Adipose tissue (tissue), 3 donors: Measurements from ENCODE around the gene ZCCHC3. TPM values are rescaled to one million over a fixed set of nuclear protein-coding genes. Genes with fewer than 3 reads are reported as not detected.

ENCODE experiments used
- H3K27ac ChIP-seq: one replicate; pipeline ENCODE4 v1.5.1; 2013; ENCODE audit warnings: low read depth, low read length
- WGBS, 3 donors: extraction: QIAGEN DNeasy Blood & Tissue Kit; methylation state at CpG; one replicate each; pipeline ENCODE4 v1.1.7; 2013; 5-methylcytosine and 5-hydroxymethylcytosine counted together
- polyA plus RNA-seq, 3 donors: library from polyadenylated mRNA; stranded (reverse); fragments of 200-250 nt; gene quantifications; one replicate each; pipeline ENCODE4 v1.2.3, GENCODE V29; 2013
- donor health status: healthy with polysubstance abuse.
- donor health status: Bipolar disorder and iron deficiency.
- donor health status: healthy.

The ZCCHC3 gene
- polyA plus RNA-seq, 3 donors = 4.1 to 8.9 (median 7.8) TPM

DNA sequence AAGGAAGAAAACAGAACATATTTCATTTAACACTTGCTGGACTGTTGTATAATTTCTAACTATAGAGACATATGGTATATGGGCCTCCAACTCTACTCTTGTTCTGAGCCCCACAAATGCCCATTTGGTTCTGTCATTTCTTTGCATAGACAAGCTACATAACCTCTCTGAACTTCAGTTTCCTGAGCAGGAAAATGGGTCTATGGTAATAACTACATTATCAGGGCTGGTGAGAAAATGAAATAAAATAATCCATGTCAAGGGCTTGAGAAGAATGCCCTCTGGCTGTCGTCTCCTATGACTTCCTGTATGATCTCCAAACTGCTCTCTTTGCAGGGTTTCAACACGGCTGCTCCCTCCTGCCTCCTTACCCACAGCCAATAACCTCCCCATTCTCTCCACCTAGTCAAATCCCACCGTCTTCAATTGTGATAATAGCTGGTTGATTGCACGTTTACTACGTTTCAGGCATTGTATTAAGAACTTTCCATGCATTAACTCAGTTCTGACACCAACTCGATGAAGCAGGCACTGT lies 12.0 kb downstream of the ZCCHC3 start:
- 8 to 20% (median 10%) methylated on average over 6 of the region's 6 CpGs for WGBS, 3 donors
- no peak overlapping the region for H3K27ac ChIP-seq

DNA sequence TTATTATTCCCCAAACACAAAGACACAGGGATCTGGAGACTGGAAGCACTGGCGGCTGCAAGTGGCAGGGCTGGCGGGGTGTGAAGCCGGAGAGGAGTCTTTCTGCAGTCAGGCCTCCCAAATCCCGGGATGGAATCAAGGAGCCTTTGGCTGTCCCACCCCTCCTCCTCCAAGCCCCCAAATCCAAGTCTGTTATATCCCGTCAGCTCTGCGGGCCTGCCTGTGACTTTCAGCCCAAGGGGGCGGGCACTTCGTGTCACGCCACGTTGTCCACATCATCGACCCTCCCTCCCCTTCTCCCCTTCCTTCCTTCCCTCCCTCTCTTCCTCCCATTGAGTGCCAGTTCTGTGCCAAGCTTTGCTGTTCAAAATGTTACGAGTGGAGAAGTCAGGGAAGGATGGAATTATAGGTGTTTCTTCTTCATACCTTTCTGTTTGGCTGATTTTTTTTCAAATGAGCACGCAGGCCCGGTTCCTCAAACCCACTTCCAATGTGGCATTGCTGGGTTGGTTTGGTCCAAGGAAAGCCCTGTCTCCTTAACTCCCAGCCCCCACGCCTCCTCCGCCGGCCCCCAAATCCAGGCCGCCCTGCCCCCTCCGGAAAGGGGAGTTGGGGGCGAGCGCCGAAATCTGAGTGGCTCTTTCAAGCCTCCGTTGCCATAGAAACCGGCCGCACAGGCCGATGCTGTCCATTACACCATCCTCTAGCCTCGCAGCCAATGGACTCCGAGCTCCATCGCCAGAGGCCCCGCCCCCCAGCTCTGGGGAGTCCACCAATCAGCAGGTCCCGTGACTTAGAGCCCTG lies 12.7 kb downstream of the ZCCHC3 start:
- WGBS, 3 donors = 3 to 8% (median 4%) methylated on average over 31 of the region's 31 CpGs
- no peak overlapping the region for H3K27ac ChIP-seq

DNA sequence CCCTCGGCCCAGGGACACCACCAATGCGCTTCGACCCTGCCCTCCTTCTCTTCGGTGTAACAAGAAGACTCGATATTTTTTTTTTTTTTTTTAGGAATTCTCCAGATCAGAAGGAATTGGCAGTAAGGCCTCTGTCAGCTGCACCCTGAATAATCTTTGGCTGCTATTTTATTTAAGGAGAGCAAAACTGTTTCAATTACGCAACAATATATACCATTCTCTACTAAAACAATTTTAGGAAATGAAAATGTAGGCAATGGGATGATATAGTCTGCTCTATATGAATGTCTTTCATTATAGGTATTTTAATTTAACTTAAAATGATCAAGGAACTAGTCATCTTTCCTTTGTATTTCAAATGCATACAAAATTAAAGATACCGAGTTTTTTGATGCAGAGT lies 13.3 kb downstream of the ZCCHC3 start:
- no peak overlapping the region for H3K27ac ChIP-seq

DNA sequence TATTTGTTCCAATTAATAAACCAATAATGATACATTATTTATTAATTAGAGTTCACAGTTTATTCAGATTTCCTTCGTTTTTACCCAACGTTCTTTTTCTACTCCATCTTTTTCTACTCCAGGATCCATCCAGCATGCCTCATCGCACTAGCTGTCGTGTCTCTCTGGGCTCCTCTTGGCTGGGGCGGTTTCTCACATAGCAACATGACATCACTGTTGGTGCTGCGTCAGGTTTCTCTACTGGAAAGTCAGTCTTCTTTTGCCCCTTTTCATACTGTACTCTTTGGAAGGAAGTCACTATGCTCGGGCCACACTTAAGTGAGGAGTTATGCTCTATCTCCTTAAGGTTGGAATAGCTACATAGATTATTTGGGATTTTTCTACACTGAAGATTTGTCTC lies 14.2 kb downstream of the ZCCHC3 start:
- H3K27ac ChIP-seq = no peak overlapping the region
- 87 to 91% (median 91%) methylated on average over 7 of the region's 7 CpGs for WGBS, 3 donors

More for the DNA sequence above, 13.3 kb downstream of the ZCCHC3 start:
- 7 to 15% (median 8%) methylated on average over 7 of the region's 7 CpGs for WGBS, 3 donors

DNA sequence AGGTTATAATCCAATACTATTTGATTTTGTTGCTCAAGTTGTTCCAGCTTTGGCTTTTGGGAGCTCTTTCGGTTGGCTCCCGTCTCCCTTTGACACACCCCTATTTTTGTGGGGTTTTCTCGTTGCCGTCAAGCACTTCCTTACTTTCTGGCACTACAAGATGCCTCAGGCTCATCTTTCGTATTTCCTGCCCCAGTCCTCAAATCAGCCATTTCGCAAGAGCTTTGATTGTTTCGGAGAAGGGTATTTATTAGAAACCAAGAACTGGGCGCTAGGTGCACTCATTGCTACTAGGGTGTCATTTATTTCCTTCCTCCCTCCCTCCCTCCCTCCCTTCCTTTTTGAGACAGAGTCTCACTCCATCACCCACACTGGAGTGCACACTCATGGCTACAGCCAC lies 14.7 kb downstream of the ZCCHC3 start:
- no peak overlapping the region for H3K27ac ChIP-seq
- 64 to 89% (median 74%) methylated on average over 8 of the region's 8 CpGs for WGBS, 3 donors

DNA sequence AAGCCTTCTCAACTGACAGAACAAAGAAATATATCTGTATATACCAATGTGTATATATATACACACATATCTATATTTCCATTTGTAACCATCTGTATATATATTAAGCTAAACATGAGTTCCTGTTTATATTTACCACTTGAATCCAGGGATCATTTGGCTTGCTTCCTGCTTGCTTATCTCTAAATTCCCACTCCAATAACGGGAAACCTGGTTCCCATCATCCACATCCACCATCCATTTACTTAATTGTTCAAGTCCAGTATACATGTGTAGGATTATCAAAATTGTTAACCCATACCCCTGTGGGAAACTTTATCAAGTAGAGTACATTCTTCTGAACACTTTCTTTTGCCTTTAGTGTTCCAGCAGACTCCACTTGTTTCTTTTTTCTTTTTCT lies 15.5 kb downstream of the ZCCHC3 start:
- WGBS, 3 donors = 46 to 69% (median 62%) methylated on average over 1 of the region's 1 CpG
- H3K27ac ChIP-seq = no peak overlapping the region

DNA sequence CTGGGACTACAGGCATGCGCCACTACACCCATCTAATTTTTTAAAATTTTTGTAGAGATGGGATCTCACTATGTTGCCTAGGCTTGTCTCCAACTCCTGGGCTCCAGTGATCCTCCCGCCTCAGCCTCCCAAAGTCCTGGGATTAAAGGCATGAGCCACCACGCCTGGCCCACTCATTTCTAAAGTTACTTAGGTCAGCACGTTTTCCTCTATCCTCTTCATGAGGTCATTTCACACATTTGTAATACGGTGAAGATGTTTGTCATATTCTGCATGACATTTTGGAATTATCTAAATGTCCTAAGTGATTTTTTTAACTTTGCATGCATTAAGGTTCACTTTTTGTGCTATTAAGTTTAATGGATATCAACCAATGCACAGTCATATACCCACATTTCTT lies 16.0 kb downstream of the ZCCHC3 start:
- WGBS, 3 donors = 88 to 93% (median 89%) methylated on average over 5 of the region's 5 CpGs

DNA sequence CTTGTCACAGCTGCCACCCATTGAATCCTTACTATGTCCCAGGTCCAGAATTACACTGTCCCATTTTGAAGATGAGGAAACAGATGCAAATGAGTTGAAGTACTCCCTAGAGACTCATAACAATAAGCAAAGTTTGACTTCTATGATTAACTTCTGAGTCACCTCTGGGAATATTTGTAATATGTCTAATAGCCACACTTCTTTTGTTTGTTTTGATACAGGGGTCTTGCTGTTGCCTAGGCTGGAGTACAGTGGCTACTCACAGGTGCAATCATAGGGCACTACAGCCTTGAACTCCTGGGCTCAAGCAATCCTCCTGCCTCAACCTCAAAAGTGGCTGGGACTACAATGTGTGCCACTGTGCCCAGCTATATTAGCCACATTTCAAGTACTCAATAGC lies 16.6 kb downstream of the ZCCHC3 start:
- H3K27ac ChIP-seq = no peak overlapping the region

More for the DNA sequence above, 16.0 kb downstream of the ZCCHC3 start:
- H3K27ac ChIP-seq = no peak overlapping the region

DNA sequence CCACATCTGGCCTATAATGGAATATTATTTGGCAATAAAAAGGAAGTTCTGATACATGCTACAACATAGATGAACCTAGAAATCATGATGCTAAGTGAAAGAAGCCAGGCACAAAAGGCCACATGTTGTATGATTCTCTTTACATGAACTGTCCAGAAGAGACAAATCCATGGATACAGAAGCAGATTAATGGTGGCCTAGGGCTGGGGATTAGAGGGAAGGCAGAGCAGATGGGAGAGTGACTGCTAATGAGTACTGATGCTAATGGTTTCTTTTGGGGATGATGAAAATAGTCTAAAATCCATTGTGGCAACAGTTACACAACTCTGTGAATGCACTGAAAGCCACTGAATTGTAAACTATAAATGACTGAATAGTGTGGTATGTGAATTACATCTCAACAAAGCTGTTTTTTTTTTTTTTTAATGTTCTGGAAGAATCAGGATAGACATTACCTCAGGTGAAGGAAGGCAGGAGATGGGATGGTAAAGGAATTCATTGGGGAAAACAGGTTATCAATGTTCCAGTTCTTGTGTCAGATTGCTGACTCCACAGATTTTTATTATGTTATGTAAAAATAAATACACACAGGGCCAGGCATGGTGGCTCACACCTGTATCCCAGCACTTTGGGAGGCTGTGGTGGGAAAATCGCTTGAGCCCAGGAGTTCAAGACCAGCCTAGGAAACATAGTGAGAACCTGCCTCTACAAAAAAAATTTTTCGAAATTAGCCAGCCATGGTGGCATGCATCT lies 19.1 kb downstream of the ZCCHC3 start:
- WGBS, 3 donors = 96 to 98% (median 96%) methylated on average over 2 of the region's 2 CpGs
- no peak overlapping the region for H3K27ac ChIP-seq

DNA sequence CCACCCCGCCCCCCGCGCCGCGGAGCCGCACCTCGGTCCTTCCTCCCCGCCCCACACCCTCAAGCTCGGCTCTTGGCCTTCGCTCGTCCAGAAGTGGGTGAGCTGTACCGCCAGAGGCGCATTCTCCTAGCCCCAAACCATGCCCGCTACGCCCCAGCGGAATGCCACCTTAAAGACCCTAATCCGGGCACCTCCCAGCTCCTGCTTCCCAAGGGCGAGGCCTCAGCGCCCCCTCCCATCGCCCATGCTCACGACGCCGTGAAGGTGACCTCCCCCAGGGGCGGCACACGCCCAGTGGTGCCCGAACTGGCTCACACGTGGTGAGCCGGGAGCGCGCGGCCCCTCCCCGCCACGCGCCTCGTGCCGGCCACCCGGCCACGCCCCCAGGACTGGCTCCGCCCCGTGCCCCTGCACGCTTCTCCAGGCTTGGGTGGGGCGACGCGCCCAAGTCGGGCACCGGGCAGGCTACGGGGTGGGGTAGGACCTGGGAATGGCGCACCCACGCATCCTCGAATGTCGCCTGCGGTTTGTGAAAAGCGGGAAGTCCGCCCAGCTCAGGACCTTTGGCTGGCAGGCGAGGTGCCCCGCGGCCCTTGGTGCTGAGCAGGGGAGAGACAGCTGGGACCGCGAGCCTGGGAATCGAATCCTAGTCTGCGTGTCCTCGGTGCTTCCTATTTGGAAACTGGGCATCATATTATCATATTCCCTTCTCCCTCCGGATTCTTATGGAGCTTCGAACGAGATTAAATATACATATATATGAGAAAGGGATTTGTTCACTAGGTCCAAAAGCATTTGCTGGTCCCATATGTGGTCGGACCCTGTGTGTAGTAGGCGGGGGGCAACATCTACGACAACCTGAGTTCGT lies 27.0 kb downstream of the ZCCHC3 start:
- 1% methylated on average over 60 to 69 of the region's 69 CpGs for WGBS, 3 donors
- H3K27ac ChIP-seq = no peak overlapping the region

DNA sequence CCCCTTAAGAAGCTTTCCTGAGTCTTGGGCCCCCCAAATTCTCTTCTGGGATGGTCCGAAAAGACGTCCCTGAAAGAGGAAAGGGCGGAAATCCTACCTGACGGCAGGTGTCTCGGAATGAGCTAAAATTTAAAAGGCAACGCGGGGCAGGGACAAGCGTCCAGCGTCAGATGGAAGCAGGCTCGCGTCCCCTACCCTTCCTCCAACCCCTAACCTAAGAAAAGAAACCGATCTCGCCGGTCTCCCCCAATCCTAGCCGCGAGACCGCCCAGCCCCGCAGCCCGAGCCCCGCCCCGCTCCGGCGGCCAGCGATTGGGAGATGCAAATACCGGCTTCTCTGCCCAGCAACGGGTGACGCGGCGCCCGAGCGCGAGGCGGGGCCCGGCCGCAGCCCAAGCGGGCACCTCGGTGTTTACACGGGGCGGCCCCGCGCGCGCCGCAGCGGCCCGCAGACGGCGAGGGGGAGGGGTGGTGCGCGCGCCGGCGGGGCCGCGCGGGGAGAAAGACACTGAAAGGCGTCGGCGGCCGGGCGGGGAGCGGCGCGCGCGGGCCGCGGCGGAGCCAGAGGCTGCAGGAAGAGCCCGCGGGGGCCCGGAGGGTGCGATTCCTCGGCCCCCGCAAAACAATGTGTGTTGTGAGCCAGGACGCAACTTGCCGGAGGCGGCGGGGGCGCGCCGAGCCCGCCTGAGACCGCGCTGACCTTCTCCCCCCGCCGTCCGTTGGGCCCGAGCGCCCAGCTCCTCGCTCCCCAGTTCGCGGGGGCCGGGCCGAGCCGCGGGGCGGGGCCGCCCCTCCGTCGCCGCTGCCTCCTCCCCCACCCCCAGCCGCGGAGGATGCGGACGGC lies 27.9 kb downstream of the ZCCHC3 start, which contains the start of gene SOX12:
SOX12 (plus strand) TSS at position 508 of the 844 bp plus-strand sequence. CDS start 373 bp downstream, outside the sequence.
- WGBS, 3 donors = 0 to 2% (median 1%) methylated on average over 57 to 101 of the region's 106 CpGs
- no peak within 1 kb of the TSS for H3K27ac ChIP-seq

DNA sequence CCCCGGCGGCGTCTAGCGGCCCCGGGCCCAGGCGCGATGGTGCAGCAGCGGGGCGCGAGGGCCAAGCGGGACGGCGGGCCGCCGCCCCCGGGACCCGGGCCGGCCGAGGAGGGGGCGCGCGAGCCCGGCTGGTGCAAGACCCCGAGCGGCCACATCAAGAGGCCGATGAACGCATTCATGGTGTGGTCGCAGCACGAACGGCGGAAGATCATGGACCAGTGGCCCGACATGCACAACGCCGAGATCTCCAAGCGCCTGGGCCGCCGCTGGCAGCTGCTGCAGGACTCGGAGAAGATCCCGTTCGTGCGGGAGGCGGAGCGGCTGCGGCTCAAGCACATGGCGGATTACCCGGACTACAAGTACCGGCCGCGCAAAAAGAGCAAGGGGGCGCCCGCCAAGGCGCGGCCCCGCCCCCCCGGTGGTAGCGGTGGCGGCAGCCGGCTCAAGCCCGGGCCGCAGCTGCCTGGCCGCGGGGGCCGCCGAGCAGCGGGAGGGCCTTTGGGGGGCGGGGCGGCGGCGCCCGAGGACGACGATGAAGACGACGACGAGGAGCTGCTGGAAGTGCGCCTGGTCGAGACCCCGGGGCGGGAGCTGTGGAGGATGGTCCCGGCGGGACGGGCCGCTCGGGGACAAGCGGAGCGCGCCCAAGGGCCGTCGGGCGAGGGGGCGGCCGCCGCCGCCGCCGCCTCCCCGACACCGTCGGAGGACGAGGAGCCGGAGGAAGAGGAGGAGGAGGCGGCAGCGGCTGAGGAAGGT lies 28.7 kb downstream of the ZCCHC3 start:
- WGBS, 3 donors = 0 to 1% (median 1%) methylated on average over 74 to 102 of the region's 103 CpGs
- no peak overlapping the region for H3K27ac ChIP-seq

DNA sequence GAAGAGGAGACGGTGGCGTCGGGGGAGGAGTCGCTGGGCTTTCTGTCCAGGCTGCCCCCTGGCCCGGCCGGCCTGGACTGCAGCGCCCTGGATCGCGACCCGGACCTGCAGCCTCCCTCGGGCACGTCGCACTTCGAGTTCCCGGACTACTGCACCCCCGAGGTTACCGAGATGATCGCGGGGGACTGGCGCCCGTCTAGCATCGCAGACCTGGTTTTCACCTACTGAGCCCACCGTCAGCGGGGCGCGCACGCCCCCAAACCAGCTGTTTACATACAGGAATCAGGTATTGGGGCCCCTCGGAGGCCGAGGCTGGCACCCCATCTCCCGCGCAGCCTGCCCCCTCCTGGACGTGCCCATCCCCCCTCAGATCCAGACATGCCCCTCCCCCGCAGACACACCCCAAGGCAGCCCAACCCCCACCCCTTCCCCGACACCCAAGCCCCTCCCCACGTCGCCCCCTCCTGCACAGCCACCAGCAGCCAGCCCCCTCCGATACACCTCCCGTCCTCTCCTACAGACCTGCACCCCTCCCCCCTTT lies 29.3 kb downstream of the ZCCHC3 start:
- no peak overlapping the region for H3K27ac ChIP-seq
- 0 to 1% (median 1%) methylated on average over 31 to 38 of the region's 38 CpGs for WGBS, 3 donors

DNA sequence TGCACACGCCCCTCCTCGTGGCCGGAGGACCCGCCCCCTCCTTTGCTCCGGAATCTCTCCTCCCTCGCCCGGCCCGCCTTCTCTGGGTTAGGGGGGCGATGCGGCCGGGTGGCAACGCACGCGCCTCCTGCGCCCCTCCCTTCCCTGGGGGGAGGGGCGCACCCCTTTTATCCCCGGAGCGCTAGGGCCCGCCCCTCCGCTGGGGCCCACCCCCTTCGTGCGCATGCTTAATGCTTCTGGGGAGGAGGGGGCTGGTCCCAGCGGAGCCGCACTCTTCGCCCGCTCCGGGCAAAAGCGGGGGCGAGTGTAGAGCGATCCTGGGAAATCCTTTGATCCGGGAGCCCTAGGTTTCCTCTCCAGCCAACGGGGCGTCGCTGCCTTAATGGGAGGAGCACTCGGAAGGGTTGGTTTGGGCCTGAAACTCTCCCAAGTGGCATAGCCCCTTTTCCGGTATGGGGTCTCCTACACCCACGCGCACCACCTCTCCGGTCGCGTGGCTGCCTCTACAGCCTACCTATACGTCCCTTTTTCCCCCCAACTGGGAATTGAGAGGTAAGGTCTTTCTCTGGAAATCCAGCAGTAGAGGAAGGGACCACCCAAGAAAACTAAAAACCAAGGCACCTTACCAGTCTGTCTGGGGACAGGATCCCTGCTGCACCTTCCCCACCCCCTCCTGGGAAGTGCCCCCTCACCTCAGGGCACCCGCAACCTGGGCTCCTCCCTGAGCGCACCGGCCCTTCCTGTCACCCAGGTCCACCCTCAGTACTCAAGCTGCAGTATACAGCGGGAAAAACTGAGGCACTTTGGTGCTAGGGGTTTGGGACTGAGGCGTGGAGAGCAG lies 30.0 kb downstream of the ZCCHC3 start:
- 4 to 8% (median 6%) methylated on average over 36 to 47 of the region's 47 CpGs for WGBS, 3 donors
- H3K27ac ChIP-seq = peak overlapping the region; percentile 11

DNA sequence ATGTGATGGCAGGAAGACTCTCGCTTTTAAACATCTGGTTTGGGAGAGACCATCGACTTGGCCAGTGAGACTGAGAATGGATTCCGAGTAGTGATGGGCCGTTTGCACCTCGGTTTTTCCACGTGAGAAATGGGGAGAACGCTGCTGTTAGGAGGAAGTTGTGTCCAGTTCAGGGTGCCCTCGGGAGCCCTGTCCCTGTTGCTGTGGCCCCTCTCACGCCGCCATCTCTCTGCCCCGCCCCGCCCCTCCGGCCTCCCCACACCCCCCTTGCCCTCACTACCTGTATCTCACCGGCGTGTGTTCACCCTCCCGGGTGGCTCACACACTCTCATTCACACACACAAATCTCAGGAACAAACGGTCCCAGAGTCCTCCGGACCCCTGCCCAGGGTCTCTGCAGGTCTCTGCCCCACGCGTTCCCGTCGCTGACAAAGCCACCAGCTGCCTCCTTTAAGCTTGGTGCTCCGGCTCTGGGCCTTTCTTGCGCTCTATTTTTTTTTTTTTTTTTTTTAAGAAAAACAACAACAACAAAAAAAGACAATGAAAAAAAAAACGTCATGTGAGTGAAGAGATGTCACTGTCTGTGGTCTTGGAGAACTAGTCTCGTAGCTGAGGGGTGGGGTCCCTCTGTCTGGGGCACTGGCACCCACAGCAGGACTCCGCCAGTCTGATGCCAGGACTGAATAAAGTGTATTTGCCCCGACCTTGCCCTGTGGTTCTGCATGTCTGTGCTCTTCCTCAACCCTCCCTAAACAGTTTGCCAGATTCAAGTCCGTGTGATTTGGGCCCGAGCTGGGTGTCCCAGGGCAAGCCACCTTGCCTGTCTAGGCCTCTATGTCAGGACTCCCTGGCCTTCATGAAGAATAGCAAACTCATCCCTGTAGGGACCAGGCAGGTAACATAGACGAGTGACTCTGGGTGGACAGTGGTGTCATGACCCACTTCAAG lies 30.9 kb downstream of the ZCCHC3 start:
- peak overlapping the region; percentile 11 for H3K27ac ChIP-seq
- WGBS, 3 donors = 33 to 59% (median 54%) methylated on average over 27 to 31 of the region's 31 CpGs
